Nephron progenitor cell (in vitro differentiated cells): ENCODE measurements around the gene KRTAP5-4.

Source experiments
- DNase-seq: peaks from one replicate; pipeline ENCODE4 v3.0.0; 2021
- H3K27ac Mint-ChIP-seq: 2 replicates; pipeline ENCODE4 v1.8.0; 2021; ENCODE audit warnings: mild to moderate bottlenecking, moderate library complexity, mixed read lengths
- H3K27me3 Mint-ChIP-seq: 2 replicates; pipeline ENCODE4 v1.8.0; 2021; ENCODE audit warnings: mild to moderate bottlenecking, low read depth, mixed read lengths; ENCODE audit not compliant: poor library complexity
- H3K36me3 Mint-ChIP-seq: 2 replicates; pipeline ENCODE4 v1.8.0; 2021; ENCODE audit warnings: low read depth, mixed read lengths
- H3K4me1 Mint-ChIP-seq: 2 replicates; pipeline ENCODE4 v1.8.0; 2021; ENCODE audit warnings: mixed read lengths
- H3K4me3 Mint-ChIP-seq: 2 replicates; pipeline ENCODE4 v1.8.0; 2021; ENCODE audit warnings: mild to moderate bottlenecking, moderate library complexity, mixed read lengths
- H3K9me3 Mint-ChIP-seq: 2 replicates; pipeline ENCODE4 v1.8.0; 2021; ENCODE audit warnings: mild to moderate bottlenecking, moderate library complexity, mixed read lengths
- TF ChIP-seq, protein P1 (sequence below): fragments of 200-600 bp; sonication (generic); IDR thresholded peaks from 2 replicates; pipeline ENCODE4 v1.5.0; 2021; ENCODE audit warnings: antibody characterized with exemption

Gene KRTAP5-4

DNA sequence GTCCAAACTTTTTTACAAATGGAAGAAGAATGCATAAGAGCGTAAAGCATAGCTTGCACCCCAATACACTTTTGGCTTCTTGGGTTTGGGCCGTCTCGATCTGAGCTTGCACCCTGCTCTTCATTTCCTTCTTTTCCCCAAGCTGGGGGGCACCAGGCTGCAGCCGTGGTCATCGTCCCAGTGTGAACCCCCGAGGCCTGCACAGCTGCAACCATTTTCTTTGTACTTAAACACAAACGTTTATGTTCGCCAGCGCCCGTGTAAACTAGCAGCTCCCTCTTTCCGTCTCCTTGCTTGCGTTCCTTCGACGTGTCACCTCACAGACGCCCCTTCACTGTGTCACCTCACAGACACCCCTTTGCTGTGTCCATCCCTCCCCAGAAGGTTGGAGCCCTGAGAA lies 17.7 kb upstream of the KRTAP5-4 start:
- Mint-ChIP-seq H3K27ac (no peak overlapping the region), H3K36me3 (no peaks in the 10 kb centered on the region), H3K9me3 (no peaks in the 10 kb centered on the region), H3K27me3 (peaks cover 31% of the 10 kb centered on the region), H3K4me1 (peaks cover 31% of the 10 kb centered on the region), H3K4me3 (no peak overlapping the region)
- TF ChIP-seq, protein P1, sequence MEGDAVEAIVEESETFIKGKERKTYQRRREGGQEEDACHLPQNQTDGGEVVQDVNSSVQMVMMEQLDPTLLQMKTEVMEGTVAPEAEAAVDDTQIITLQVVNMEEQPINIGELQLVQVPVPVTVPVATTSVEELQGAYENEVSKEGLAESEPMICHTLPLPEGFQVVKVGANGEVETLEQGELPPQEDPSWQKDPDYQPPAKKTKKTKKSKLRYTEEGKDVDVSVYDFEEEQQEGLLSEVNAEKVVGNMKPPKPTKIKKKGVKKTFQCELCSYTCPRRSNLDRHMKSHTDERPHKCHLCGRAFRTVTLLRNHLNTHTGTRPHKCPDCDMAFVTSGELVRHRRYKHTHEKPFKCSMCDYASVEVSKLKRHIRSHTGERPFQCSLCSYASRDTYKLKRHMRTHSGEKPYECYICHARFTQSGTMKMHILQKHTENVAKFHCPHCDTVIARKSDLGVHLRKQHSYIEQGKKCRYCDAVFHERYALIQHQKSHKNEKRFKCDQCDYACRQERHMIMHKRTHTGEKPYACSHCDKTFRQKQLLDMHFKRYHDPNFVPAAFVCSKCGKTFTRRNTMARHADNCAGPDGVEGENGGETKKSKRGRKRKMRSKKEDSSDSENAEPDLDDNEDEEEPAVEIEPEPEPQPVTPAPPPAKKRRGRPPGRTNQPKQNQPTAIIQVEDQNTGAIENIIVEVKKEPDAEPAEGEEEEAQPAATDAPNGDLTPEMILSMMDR: no peak
- DNase-seq: no peak

DNA sequence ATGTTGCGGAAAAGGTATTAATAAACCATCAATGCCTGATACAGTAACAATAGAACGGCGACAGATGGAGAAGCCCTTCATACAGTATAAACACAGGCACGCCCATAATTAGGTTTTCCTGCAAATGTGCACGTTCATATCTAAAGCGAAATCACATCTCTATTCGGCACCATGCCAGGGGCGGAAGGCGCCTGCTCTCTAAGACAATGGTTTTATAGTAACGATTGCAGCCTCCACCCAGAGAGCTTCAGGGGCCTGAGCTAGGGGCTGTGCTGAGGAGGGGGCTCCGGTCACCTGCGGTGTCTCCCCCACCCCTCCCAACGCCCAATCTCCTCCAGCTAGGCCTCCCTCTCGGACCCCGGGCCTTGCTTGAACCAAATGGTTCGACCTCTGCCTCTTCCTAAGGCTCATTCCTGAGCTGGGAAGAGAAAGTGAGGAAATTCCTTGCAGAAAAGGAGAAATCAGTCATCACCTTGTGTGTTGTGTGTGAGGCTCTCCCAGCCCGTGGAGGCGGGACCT lies 17.2 kb upstream of the KRTAP5-4 start:
- H3K36me3 Mint-ChIP-seq: no peaks in the 10 kb centered on the region
- H3K27ac Mint-ChIP-seq: no peak overlapping the region
- TF ChIP-seq, protein P1: no peak
- no peak for DNase-seq
- H3K27me3 Mint-ChIP-seq: peaks cover 33% of the 10 kb centered on the region
- H3K9me3 Mint-ChIP-seq: no peaks in the 10 kb centered on the region
- peaks cover 26% of the 10 kb centered on the region for H3K4me1 Mint-ChIP-seq
- no peak overlapping the region for H3K4me3 Mint-ChIP-seq

DNA sequence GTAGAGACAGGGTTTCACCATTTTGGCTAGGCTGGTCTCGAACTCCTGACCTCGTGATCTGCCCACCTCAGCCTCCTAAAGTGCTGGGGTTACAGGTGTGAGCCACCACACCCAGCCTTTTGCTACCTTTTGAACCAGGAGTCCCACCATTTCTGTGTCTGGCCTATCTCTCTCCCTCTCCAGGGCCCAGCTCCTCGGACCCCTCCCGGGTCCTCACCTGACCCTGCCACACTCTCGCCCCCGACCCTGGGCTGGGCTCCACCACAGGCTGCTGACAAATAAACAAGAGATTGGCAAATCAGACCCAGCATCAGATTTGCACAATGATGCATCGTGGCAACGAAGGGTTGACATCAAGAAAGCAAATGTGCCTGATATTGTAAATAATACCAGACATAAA lies 16.4 kb upstream of the KRTAP5-4 start:
- Mint-ChIP-seq H3K27me3 (peaks cover 41% of the 10 kb centered on the region), H3K36me3 (no peaks in the 10 kb centered on the region), H3K4me1 (peaks cover 23% of the 10 kb centered on the region), H3K9me3 (no peaks in the 10 kb centered on the region), H3K4me3 (no peak overlapping the region), H3K27ac (no peak overlapping the region)
- DNase-seq: no peak
- TF ChIP-seq, protein P1: no peak

DNA sequence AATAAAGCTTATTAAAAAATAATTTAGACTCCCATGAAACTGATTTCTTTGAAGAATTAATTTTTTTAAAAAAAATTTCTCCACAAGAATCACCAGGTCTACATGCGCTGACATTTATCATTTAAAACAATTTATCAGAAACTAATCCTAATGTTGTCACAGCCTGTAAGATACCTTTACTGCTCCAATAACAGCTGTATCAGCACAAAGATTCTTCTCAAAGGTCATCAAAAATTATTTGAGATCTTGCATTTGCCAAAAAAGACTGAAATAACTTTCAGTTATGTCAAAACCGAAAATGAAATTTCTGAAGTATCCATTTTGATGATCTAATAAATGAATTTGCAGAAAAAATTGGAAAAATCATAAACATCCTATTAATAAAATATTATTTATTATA lies 15.7 kb upstream of the KRTAP5-4 start:
- TF ChIP-seq, protein P1: no peak
- Mint-ChIP-seq H3K9me3 (no peaks in the 10 kb centered on the region), H3K4me1 (peaks cover 26% of the 10 kb centered on the region), H3K4me3 (no peak overlapping the region), H3K27ac (no peak overlapping the region), H3K27me3 (peaks cover 48% of the 10 kb centered on the region), H3K36me3 (no peaks in the 10 kb centered on the region)
- DNase-seq: no peak

DNA sequence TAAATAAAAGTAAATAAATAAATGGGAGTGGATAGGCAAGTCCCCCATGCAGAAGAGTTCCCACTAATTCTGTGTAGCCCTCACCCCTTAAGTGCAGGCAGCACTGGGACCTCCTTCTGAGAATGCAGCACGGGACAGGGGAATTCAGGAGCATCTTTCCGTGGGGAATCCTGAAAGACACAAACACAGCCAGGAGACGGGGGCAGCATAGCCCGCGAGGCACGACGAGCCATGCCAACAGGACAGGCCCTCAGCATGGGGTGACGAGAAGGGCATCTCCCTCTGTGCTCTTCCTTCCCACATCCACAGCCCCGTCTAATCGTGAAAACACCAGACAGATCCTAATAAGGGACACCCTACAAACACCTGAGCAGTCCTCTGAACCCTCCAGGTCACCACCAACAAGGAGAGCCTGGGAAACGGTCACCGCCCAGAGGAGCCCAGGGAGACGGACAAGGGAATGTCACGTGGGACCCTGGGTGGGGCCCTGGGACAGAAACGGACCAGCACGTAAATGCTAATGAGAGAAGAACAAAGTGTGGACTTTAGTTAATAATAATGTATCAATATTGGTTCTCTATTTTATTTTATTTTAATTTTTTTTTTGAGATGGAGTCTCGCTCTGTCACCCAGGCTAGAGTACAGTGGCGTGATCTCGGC lies 14.5 kb upstream of the KRTAP5-4 start:
- Mint-ChIP-seq H3K27me3 (peaks cover 53% of the 10 kb centered on the region), H3K27ac (no peak overlapping the region), H3K36me3 (no peaks in the 10 kb centered on the region), H3K4me3 (no peak overlapping the region), H3K4me1 (peaks cover 33% of the 10 kb centered on the region), H3K9me3 (no peaks in the 10 kb centered on the region)
- DNase-seq: no peak
- TF ChIP-seq, protein P1: no peak

DNA sequence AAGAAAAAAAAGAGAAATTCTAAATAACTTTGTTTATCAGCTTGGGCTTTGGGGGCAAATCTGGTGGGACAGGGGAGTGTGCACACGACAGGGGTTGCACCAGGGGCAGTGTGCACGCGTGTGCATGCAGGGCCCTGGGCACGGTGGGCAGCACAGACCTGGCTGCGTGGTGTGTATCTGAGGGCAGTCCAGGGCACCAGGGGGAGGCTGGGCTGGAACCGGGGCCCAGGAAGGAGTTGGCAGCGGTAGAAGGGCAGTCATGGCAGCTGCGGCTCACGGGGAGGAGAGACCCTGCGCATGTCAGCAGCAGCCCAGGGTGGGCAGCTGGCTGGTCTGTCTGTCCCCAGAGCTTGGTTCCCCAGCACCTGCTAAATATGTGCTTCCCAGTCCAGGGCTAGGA lies 11.9 kb upstream of the KRTAP5-4 start:
- peaks cover 58% of the 10 kb centered on the region for H3K27me3 Mint-ChIP-seq
- no peak for DNase-seq
- peaks cover 32% of the 10 kb centered on the region for H3K4me1 Mint-ChIP-seq
- H3K27ac Mint-ChIP-seq: no peak overlapping the region
- H3K4me3 Mint-ChIP-seq: no peak overlapping the region
- no peaks in the 10 kb centered on the region for H3K36me3 Mint-ChIP-seq
- H3K9me3 Mint-ChIP-seq: no peaks in the 10 kb centered on the region
- TF ChIP-seq, protein P1: no peak
